DOHH2 (cell line): Measurements from ENCODE around the gene MCF2L.

Experiments
- H3F3A ChIP-seq: fragments of 200-600 bp; sonication (generic), shearing (Covaris generic); 2 replicates; pipeline ENCODE4 v1.6.0; 2016; ENCODE audit warnings: antibody characterized with exemption, mild to moderate bottlenecking; ENCODE audit not compliant: control insufficient read depth, insufficient read depth
- H3K27ac ChIP-seq: fragments of 200-600 bp; sonication (generic); 2 replicates; pipeline ENCODE4 v1.5.1; 2014; ENCODE audit warnings: low read depth, mild to moderate bottlenecking, low read length, moderate library complexity
- H3K27me3 ChIP-seq: fragments of 200-600 bp; sonication (generic); 2 replicates; pipeline ENCODE4 v1.6.1; 2014; ENCODE audit warnings: mild to moderate bottlenecking, low read length, mixed read lengths; ENCODE audit not compliant: control insufficient read depth
- H3K36me3 ChIP-seq: fragments of 200-600 bp; sonication (generic); 2 replicates; pipeline ENCODE4 v1.6.1; 2014; ENCODE audit warnings: mild to moderate bottlenecking, low read length, moderate library complexity, mixed read lengths; ENCODE audit not compliant: control insufficient read depth
- H3K4me1 ChIP-seq: fragments of 200-600 bp; sonication (generic); 2 replicates; pipeline ENCODE4 v1.6.1; 2014; ENCODE audit warnings: mild to moderate bottlenecking, low read length, mixed read lengths; ENCODE audit not compliant: control insufficient read depth
- H3K4me2 ChIP-seq: fragments of 200-600 bp; sonication (generic); 2 replicates; pipeline ENCODE4 v1.6.0; 2014; ENCODE audit warnings: mild to moderate bottlenecking, low read length, moderate library complexity
- H3K4me3 ChIP-seq: fragments of 200-600 bp; sonication (generic); 2 replicates; pipeline ENCODE4 v1.5.1; 2014; ENCODE audit warnings: mild to moderate bottlenecking, low read length, mixed read lengths
- H3K79me2 ChIP-seq: fragments of 200-600 bp; sonication (generic); 2 replicates; pipeline ENCODE4 v1.6.1; 2014; ENCODE audit warnings: mild to moderate bottlenecking, low read length, mixed read lengths; ENCODE audit not compliant: control insufficient read depth
- H3K9me2 ChIP-seq: fragments of 200-600 bp; sonication (generic); replicated peaks from 2 replicates; pipeline ENCODE4 v1.6.1; 2014; ENCODE audit warnings: mild to moderate bottlenecking, low read length, mixed read lengths; ENCODE audit not compliant: control insufficient read depth
- H3K9me3 ChIP-seq: fragments of 200-600 bp; sonication (generic); 2 replicates; pipeline ENCODE4 v1.6.1; 2014; ENCODE audit warnings: antibody characterized with exemption, low read length, mixed read lengths; ENCODE audit not compliant: control insufficient read depth, insufficient read depth
- H4K20me1 ChIP-seq: fragments of 200-600 bp; sonication (generic); 2 replicates; pipeline ENCODE4 v1.6.0; 2014; ENCODE audit warnings: low read depth, mild to moderate bottlenecking, antibody characterized with exemption, low read length, moderate library complexity; ENCODE audit not compliant: control insufficient read depth, insufficient read depth
- CTCF ChIP-seq: fragments of 200-600 bp; sonication (generic); IDR thresholded peaks from one replicate; pipeline ENCODE4 v1.5.1; 2014; ENCODE audit warnings: antibody characterized with exemption, mild to moderate bottlenecking, low read depth, low read length; ENCODE audit not compliant: poor library complexity, severe bottlenecking
- EZH2phosphoT487 ChIP-seq: fragments of 200-600 bp; sonication (generic); IDR thresholded peaks from 2 replicates; pipeline ENCODE4 v1.6.1; 2017; ENCODE audit warnings: borderline replicate concordance, mild to moderate bottlenecking, antibody characterized with exemption, low read length, moderate library complexity, mixed read lengths

Gene MCF2L

GRCh38 chr13:112926003-112926402 lies 43.0 kb upstream of the MCF2L start:
- H3K79me2 ChIP-seq, result no peaks in the 10 kb centered on the region
- H3K4me2 ChIP-seq, result no peak overlapping the region
- peaks cover 14% of the 10 kb centered on the region for H3K27me3 ChIP-seq
- H3K27ac ChIP-seq, result no peak overlapping the region
- H3K4me3 ChIP-seq, result no peak overlapping the region
- H3F3A ChIP-seq, result no peaks in the 10 kb centered on the region
- H3K9me2 ChIP-seq, result no peaks in the 10 kb centered on the region
- no peaks in the 10 kb centered on the region for H4K20me1 ChIP-seq
- no peaks in the 10 kb centered on the region for H3K9me3 ChIP-seq
- H3K4me1 ChIP-seq, result no peaks in the 10 kb centered on the region
- no peaks in the 10 kb centered on the region for H3K36me3 ChIP-seq
- TF ChIP-seq EZH2phosphoT487 (no peak), CTCF (no peak)

- Histone ChIP-seq H3K79me2 (no peaks in the 10 kb centered on the region), H3K36me3 (no peaks in the 10 kb centered on the region), H3F3A (no peaks in the 10 kb centered on the region), H3K9me2 (no peaks in the 10 kb centered on the region), H3K27me3 (peaks cover 14% of the 10 kb centered on the region), H3K4me2 (no peak overlapping the region), H3K9me3 (no peaks in the 10 kb centered on the region), H3K27ac (no peak overlapping the region), H3K4me1 (no peaks in the 10 kb centered on the region), H4K20me1 (no peaks in the 10 kb centered on the region), H3K4me3 (no peak overlapping the region)
- TF ChIP-seq EZH2phosphoT487 (no peak), CTCF (no peak)
These were observed 42.0 kb upstream of the MCF2L start for GRCh38 chr13:112926993-112927392.

- H3K9me2 ChIP-seq, result no peaks in the 10 kb centered on the region
- no peaks in the 10 kb centered on the region for H3K79me2 ChIP-seq
- no peaks in the 10 kb centered on the region for H3K36me3 ChIP-seq
- no peaks in the 10 kb centered on the region for H4K20me1 ChIP-seq
- no peaks in the 10 kb centered on the region for H3F3A ChIP-seq
- H3K27me3 ChIP-seq, result peaks cover 14% of the 10 kb centered on the region
- no peaks in the 10 kb centered on the region for H3K4me1 ChIP-seq
- no peak overlapping the region for H3K27ac ChIP-seq
- H3K4me3 ChIP-seq, result no peak overlapping the region
- no peaks in the 10 kb centered on the region for H3K9me3 ChIP-seq
- no peak overlapping the region for H3K4me2 ChIP-seq
- no peak for TF ChIP-seq EZH2phosphoT487
- no peak for TF ChIP-seq CTCF
These were observed 40.7 kb upstream of the MCF2L start for GRCh38 chr13:112928020-112928971.
